T-helper 1 cell treated with Interleukin-12 subunit alpha and Interleukin-12 subunit beta and Interleukin-4 antibody, amounts not matched to agents 30 μg/mL and 1 μg/mL, for 36 hours (primary cell): ENCODE measurements around the gene ADAMTSL4.
"Not testable (repeated sequence)": the region's sequence is repeated elsewhere in the genome, so short reads cannot be mapped to it uniquely, and the experiment has no call there.

ENCODE experiments used
- H3K27ac Mint-ChIP-seq: one replicate; pipeline ENCODE4 v1.8.0; 2021; ENCODE audit warnings: mild to moderate bottlenecking, mixed read lengths
- H3K27me3 Mint-ChIP-seq: one replicate; pipeline ENCODE4 v1.8.0; 2021; ENCODE audit warnings: low read depth, mixed read lengths
- H3K36me3 Mint-ChIP-seq: one replicate; pipeline ENCODE4 v1.8.0; 2021; ENCODE audit warnings: low read depth, mixed read lengths
- H3K4me1 Mint-ChIP-seq: one replicate; pipeline ENCODE4 v1.8.0; 2021; ENCODE audit warnings: low read depth, mixed read lengths
- H3K4me3 Mint-ChIP-seq: one replicate; pipeline ENCODE4 v1.8.0; 2021; ENCODE audit warnings: mild to moderate bottlenecking, moderate library complexity, mixed read lengths
- H3K9me3 Mint-ChIP-seq: one replicate; pipeline ENCODE4 v1.8.0; 2021; ENCODE audit warnings: mixed read lengths

Gene ADAMTSL4

DNA sequence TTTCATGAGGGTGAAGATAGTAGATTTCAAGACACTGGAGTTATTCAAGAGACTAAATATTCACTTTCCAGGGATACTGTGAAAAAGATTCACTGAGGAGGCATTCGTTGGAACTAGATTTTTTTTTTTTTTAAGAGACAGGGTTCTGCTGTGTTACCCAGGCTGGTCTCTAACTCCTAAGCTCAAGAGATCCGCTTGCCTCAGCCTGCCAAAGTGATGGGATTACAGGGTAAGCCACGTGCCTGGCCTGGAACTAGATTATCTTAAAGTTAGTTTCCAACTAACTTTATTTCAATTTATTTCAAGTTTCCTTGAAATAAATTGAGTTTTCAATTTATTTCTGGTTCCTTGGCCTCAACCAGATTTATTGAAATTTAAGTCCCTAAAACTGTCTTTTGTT lies 54.5 kb downstream of the ADAMTSL4 start:
- Mint-ChIP-seq H3K27ac (no peak overlapping the region), H3K4me3 (no peak overlapping the region), H3K9me3 (no peaks in the 10 kb centered on the region), H3K4me1 (peaks cover 7% of the 10 kb centered on the region), H3K27me3 (no peaks in the 10 kb centered on the region), H3K36me3 (peaks cover 14% of the 10 kb centered on the region)

GRCh38 chr1:150604226-150604588 lies 55.0 kb downstream of the ADAMTSL4 start:
- H3K4me1 Mint-ChIP-seq, result peaks cover 7% of the 10 kb centered on the region
- H3K36me3 Mint-ChIP-seq, result peaks cover 16% of the 10 kb centered on the region
- H3K27me3 Mint-ChIP-seq, result no peaks in the 10 kb centered on the region
- no peak overlapping the region for H3K4me3 Mint-ChIP-seq
- peak overlapping the region; percentile 56 for H3K27ac Mint-ChIP-seq
- no peaks in the 10 kb centered on the region for H3K9me3 Mint-ChIP-seq

DNA sequence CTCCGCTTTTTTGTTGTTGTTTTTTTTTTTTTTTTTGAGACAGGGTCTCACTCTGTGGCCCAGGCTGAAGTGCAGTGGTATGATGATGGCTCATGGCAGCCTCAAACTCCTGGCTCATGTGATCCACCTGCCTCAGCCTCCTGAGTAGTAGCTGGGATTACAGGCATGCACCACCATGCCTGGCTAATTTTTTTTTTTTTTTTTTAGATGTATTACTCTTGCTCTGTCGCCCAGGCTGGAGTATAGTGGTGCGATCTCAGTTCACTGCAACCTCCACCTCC lies 56.2 kb downstream of the ADAMTSL4 start:
- not testable (repeated sequence) for H3K9me3 Mint-ChIP-seq, H3K4me3 Mint-ChIP-seq, H3K27ac Mint-ChIP-seq, H3K27me3 Mint-ChIP-seq, H3K4me1 Mint-ChIP-seq
- H3K36me3 Mint-ChIP-seq, result peaks cover 13% of the 10 kb centered on the region

GRCh38 chr1:150606463-150607142 lies 57.4 kb downstream of the ADAMTSL4 start:
- Mint-ChIP-seq H3K4me3 (no peak overlapping the region), H3K9me3 (no peaks in the 10 kb centered on the region), H3K4me1 (peaks cover 16% of the 10 kb centered on the region), H3K36me3 (peaks cover 11% of the 10 kb centered on the region), H3K27ac (peak overlapping the region; percentile 13), H3K27me3 (no peaks in the 10 kb centered on the region)

DNA sequence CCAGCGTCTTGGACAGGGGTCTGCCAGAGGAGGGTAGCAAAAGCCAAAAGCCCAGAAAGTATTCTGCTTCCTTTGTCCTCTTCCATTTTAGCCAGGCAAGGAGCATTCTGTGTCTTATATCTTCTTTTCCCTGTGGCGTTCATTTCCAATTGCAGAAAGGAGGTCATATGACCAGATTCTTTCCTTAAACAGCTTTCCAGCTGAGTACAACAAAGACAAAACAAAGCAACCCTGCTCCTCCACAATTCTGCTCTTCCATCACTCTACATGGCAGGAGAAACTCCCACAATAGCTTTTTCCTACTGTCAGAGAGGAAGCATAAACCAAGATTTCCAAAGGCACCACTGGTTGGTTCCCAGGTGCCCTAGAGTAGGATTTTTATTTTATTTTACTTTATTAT lies 60.5 kb downstream of the ADAMTSL4 start:
- Mint-ChIP-seq H3K4me3 (no peak overlapping the region), H3K27me3 (no peaks in the 10 kb centered on the region), H3K27ac (peak overlapping the region; percentile 57), H3K9me3 (no peaks in the 10 kb centered on the region), H3K4me1 (peaks cover 35% of the 10 kb centered on the region), H3K36me3 (peaks cover 8% of the 10 kb centered on the region)
